Measurements from ENCODE around the gene POMGNT2. TPM values are rescaled to one million over a fixed set of nuclear protein-coding genes. Genes with fewer than 3 reads are reported as not detected.

The POMGNT2 gene
- total and polyA plus RNA-seq, 12 donors, result 7.1 to 29.4 (median 16.9) TPM

GRCh38 chr3:43093974-43094373 is 11.9 kb downstream of the POMGNT2 start:
- Histone ChIP-seq H3K9me3 (no peaks in the 10 kb centered on the region), H3K36me3 (peaks cover 0 to 3% (median 0%) of the 10 kb centered on the region in 9 donors), H3K27ac (no peak overlapping the region), H3K27me3 (no peaks in the 10 kb centered on the region), H3K4me3 (no peak overlapping the region), H3K4me1 (peaks cover 0 to 23% (median 3%) of the 10 kb centered on the region in 9 donors)
- ATAC-seq, result no peak
- intact Hi-C loops (cut with DNase I), result no loop called here
- no peak for DNase-seq
- TF ChIP-seq, protein P1, sequence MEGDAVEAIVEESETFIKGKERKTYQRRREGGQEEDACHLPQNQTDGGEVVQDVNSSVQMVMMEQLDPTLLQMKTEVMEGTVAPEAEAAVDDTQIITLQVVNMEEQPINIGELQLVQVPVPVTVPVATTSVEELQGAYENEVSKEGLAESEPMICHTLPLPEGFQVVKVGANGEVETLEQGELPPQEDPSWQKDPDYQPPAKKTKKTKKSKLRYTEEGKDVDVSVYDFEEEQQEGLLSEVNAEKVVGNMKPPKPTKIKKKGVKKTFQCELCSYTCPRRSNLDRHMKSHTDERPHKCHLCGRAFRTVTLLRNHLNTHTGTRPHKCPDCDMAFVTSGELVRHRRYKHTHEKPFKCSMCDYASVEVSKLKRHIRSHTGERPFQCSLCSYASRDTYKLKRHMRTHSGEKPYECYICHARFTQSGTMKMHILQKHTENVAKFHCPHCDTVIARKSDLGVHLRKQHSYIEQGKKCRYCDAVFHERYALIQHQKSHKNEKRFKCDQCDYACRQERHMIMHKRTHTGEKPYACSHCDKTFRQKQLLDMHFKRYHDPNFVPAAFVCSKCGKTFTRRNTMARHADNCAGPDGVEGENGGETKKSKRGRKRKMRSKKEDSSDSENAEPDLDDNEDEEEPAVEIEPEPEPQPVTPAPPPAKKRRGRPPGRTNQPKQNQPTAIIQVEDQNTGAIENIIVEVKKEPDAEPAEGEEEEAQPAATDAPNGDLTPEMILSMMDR (IDR thresholded peaks at IDR 0.05), result no peak
- WGBS, 2 donors, result 83 to 86% methylated on average over 2 of the region's 2 CpGs

DNA sequence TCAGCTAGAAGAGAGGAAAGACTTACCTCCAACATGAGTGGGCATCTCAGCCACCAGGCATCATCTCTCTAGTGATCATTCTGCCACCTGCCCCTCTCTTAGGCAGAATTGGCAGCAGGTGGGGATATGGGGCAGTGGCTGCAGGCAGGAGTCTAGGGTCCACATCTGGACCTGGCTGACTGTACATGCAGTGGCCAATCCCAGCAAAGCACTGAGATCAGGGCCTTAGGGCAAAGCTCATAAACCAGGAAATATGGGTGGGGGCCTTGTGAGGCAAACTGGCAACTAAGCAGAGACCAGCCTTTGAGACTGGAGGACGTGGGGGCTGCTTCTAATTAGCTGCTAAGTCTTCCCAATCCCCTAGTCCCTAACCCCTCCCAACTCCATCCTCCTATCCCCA is 12.9 kb downstream of the POMGNT2 start:
- ATAC-seq (no peak), DNase-seq (no peak)
- intact Hi-C loops (cut with DNase I), result no loop called here
- Histone ChIP-seq H3K4me1 (peaks cover 0 to 23% (median 3%) of the 10 kb centered on the region in 9 donors), H3K27ac (no peak overlapping the region), H3K9me3 (no peaks in the 10 kb centered on the region), H3K4me3 (no peak overlapping the region), H3K36me3 (peaks cover 0 to 4% (median 0%) of the 10 kb centered on the region in 9 donors), H3K27me3 (no peaks in the 10 kb centered on the region)
- TF ChIP-seq, protein P1 (IDR thresholded peaks at IDR 0.05), result no peak
- WGBS, 2 donors, result 75 to 83% methylated on average over 1 of the region's 1 CpG

GRCh38 chr3:43091481-43091880 is 14.4 kb downstream of the POMGNT2 start:
- H3K9me3 ChIP-seq, result no peaks in the 10 kb centered on the region
- WGBS, 2 donors, result 98 to 99% methylated on average over 4 of the region's 4 CpGs
- peaks cover 0 to 23% (median 3%) of the 10 kb centered on the region in 9 donors for H3K4me1 ChIP-seq
- H3K27me3 ChIP-seq, result no peaks in the 10 kb centered on the region
- intact Hi-C loops (cut with DNase I), result no loop called here
- ATAC-seq (no peak), DNase-seq (no peak)
- TF ChIP-seq, protein P1 (IDR thresholded peaks at IDR 0.05), result no peak
- H3K4me3 ChIP-seq, result no peak overlapping the region
- H3K27ac ChIP-seq, result no peak overlapping the region
- H3K36me3 ChIP-seq, result peaks cover 0 to 4% (median 0%) of the 10 kb centered on the region in 9 donors

DNA sequence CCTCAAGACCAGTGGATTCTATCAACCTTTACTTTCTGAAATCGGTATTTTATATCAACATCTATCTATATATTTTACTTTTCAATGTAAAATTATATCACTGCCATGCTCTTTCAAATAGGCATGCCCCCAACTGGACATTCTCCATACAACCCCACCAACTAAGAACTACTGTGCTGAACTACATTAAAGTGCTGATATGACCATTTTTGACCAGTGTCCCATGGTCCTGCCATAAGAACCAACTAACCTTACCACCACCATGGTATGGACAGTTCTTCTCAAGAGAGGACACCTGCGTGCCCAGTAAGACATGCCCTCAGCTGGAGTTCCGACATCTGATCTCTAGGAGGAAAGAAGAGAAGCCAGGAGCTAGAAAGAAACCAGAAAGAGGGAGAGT is 15.6 kb downstream of the POMGNT2 start:
- intact Hi-C loops (cut with DNase I), result no loop called here
- no peaks in the 10 kb centered on the region for H3K9me3 ChIP-seq
- no peak for ATAC-seq
- no peak overlapping the region for H3K4me3 ChIP-seq
- no peak overlapping the region for H3K27ac ChIP-seq
- peaks cover 0 to 23% (median 3%) of the 10 kb centered on the region in 9 donors for H3K4me1 ChIP-seq
- no peaks in the 10 kb centered on the region for H3K27me3 ChIP-seq
- WGBS, 2 donors, result 95 to 100% methylated on average over 3 of the region's 3 CpGs
- TF ChIP-seq, protein P1 (IDR thresholded peaks at IDR 0.05), result no peak
- peaks cover 0 to 14% (median 0%) of the 10 kb centered on the region in 9 donors for H3K36me3 ChIP-seq
- no peak for DNase-seq

All from heart right ventricle (tissue), 16 donors.